Spinal cord (tissue), 10 donors: ENCODE measurements around the gene HYAL1. TPM values are rescaled to one million over a fixed set of nuclear protein-coding genes. Genes with fewer than 3 reads are reported as not detected.
A peak's percentile ranks its signal among the peaks of the same experiment; 100 is the strongest.

Experiments used
- DNase-seq, 6 donors: peaks; one replicate each; pipeline versions ENCODE4 v3.0.0 to v3.0.0-alpha.2; 2013 to 2015; ENCODE audit warnings: low spot score in 6 of 6, low read depth in 4 of 6
- H3K27ac ChIP-seq: one replicate; pipeline ENCODE4 v1.5.1; 2013; ENCODE audit warnings: low read depth, low read length, control low read depth
- H3K27me3 ChIP-seq: one replicate; pipeline ENCODE4 v1.6.1; 2013; ENCODE audit warnings: low read length; ENCODE audit not compliant: control insufficient read depth, insufficient read depth
- H3K36me3 ChIP-seq: one replicate; pipeline ENCODE4 v1.6.1; 2013; ENCODE audit warnings: low read length; ENCODE audit not compliant: control insufficient read depth, insufficient read depth
- H3K4me1 ChIP-seq: one replicate; pipeline ENCODE4 v1.6.1; 2013; ENCODE audit warnings: low read length; ENCODE audit not compliant: control insufficient read depth, insufficient read depth
- H3K4me3 ChIP-seq: one replicate; pipeline ENCODE4 v1.5.1; 2013; ENCODE audit warnings: low read depth, low read length, control low read depth
- H3K9me3 ChIP-seq: one replicate; pipeline ENCODE4 v1.6.1; 2013; ENCODE audit warnings: low read length; ENCODE audit not compliant: control insufficient read depth, insufficient read depth
- WGBS: methylation state at CpG from one replicate; pipeline ENCODE4 v1.1.5; 2013; ENCODE audit warnings: missing lambda C conversion rate; ENCODE audit not compliant: insufficient coverage; 5-methylcytosine and 5-hydroxymethylcytosine counted together
- polyA plus RNA-seq, 2 donors: library from polyadenylated mRNA; unstranded; fragments of 120-200 nt; gene quantifications; one replicate each; pipeline ENCODE4 v1.2.1, GENCODE V29; 2013; ENCODE audit not compliant: insufficient read length in 2 of 2
- total RNA-seq, 2 donors: library from RNA; depleted of rRNA in 1 of 2; stranded (reverse); fragments of 120-200 nt in 1 of 2; fragments of >200 nt in 1 of 2; gene quantifications; one replicate each; pipeline versions ENCODE4 v1.2.3 to v1.2.4, GENCODE V29; 2013 to 2014
- donor health status: healthy.

Gene HYAL1
- total and polyA plus RNA-seq, 4 donors: 0.69 to 4.1 (median 2.3) TPM

- H3K27me3 ChIP-seq: no peaks in the 10 kb centered on the region
- no peak overlapping the region for H3K27ac ChIP-seq
- H3K9me3 ChIP-seq: no peaks in the 10 kb centered on the region
- no peak overlapping the region for H3K4me3 ChIP-seq
- H3K36me3 ChIP-seq: peaks cover 47% of the 10 kb centered on the region
- peaks cover 59% of the 10 kb centered on the region for H3K4me1 ChIP-seq
- WGBS: no CpG with 5 or more reads among the region's 2 CpGs
- no peak for DNase-seq
Measured at GRCh38 chr3:50325113-50325480, 21.7 kb upstream of the HYAL1 start.

GRCh38 chr3:50324351-50325112, 21.2 kb upstream of the HYAL1 start:
- Histone ChIP-seq H3K27me3 (no peaks in the 10 kb centered on the region), H3K4me1 (peaks cover 64% of the 10 kb centered on the region), H3K9me3 (no peaks in the 10 kb centered on the region), H3K27ac (peak overlapping the region; percentile 96), H3K4me3 (no peak overlapping the region), H3K36me3 (peaks cover 48% of the 10 kb centered on the region)
- DNase-seq: peak in 4 of 6 donors; percentile 31 to 81 (median 56)
- WGBS: 56% methylated on average over 4 of the region's 4 CpGs

- 66% methylated on average over 4 of the region's 5 CpGs for WGBS
- no peak overlapping the region for H3K4me3 ChIP-seq
- peaks cover 71% of the 10 kb centered on the region for H3K4me1 ChIP-seq
- H3K36me3 ChIP-seq: peaks cover 50% of the 10 kb centered on the region
- DNase-seq: no peak
- H3K27me3 ChIP-seq: no peaks in the 10 kb centered on the region
- H3K9me3 ChIP-seq: no peaks in the 10 kb centered on the region
- H3K27ac ChIP-seq: peak overlapping the region; percentile 96
Measured at GRCh38 chr3:50323614-50324199, 20.3 kb upstream of the HYAL1 start.

GRCh38 chr3:50323092-50323600, 19.8 kb upstream of the HYAL1 start:
- Histone ChIP-seq H3K36me3 (peaks cover 56% of the 10 kb centered on the region), H3K9me3 (no peaks in the 10 kb centered on the region), H3K27me3 (no peaks in the 10 kb centered on the region), H3K4me3 (no peak overlapping the region), H3K4me1 (peaks cover 71% of the 10 kb centered on the region), H3K27ac (peak overlapping the region; percentile 96)
- DNase-seq: no peak
- WGBS: 44% methylated on average over 4 of the region's 4 CpGs

- Histone ChIP-seq H3K36me3 (peaks cover 62% of the 10 kb centered on the region), H3K4me3 (peak within 1 kb of the TSS; percentile 89), H3K27me3 (no peaks in the 10 kb centered on the region), H3K9me3 (no peaks in the 10 kb centered on the region), H3K4me1 (peaks cover 74% of the 10 kb centered on the region), H3K27ac (peak within 1 kb of the TSS; percentile 96)
- 34% methylated on average over 27 of the region's 31 CpGs for WGBS
- DNase-seq: no peak
Measured at GRCh38 chr3:50322386-50323091, 19.2 kb upstream of the HYAL1 start, which contains the start of gene HYAL2. Gene HYAL2, minus strand, starts transcription at chr3:50322745. Its CDS starts 2,256 bp downstream, at chr3:50320489.

GRCh38 chr3:50322115-50322385, 18.7 kb upstream of the HYAL1 start:
- peak overlapping the region; percentile 89 for H3K4me3 ChIP-seq
- no peaks in the 10 kb centered on the region for H3K27me3 ChIP-seq
- no peaks in the 10 kb centered on the region for H3K9me3 ChIP-seq
- H3K27ac ChIP-seq: peak overlapping the region; percentile 96
- 8% methylated on average over 14 of the region's 14 CpGs for WGBS
- H3K4me1 ChIP-seq: peaks cover 74% of the 10 kb centered on the region
- H3K36me3 ChIP-seq: peaks cover 67% of the 10 kb centered on the region
- DNase-seq: no peak

GRCh38 chr3:50321336-50322114, 18.2 kb upstream of the HYAL1 start:
- H3K27me3 ChIP-seq: no peaks in the 10 kb centered on the region
- H3K36me3 ChIP-seq: peaks cover 68% of the 10 kb centered on the region
- peaks cover 73% of the 10 kb centered on the region for H3K4me1 ChIP-seq
- peak overlapping the region; percentile 89 for H3K4me3 ChIP-seq
- peak; percentile 76 to 97 (median 83) for DNase-seq
- under 1% methylated on average over 57 of the region's 59 CpGs for WGBS
- no peaks in the 10 kb centered on the region for H3K9me3 ChIP-seq
- H3K27ac ChIP-seq: peak overlapping the region; percentile 96

GRCh38 chr3:50320853-50321335, 17.5 kb upstream of the HYAL1 start:
- H3K27ac ChIP-seq: peak overlapping the region; percentile 91
- H3K4me1 ChIP-seq: peaks cover 73% of the 10 kb centered on the region
- WGBS: 0% methylated on average over 45 of the region's 45 CpGs

More at GRCh38 chr3:50320853-50321335, 17.5 kb upstream of the HYAL1 start:
- Histone ChIP-seq H3K27me3 (no peaks in the 10 kb centered on the region), H3K9me3 (no peaks in the 10 kb centered on the region), H3K4me3 (peak overlapping the region; percentile 89), H3K36me3 (peaks cover 68% of the 10 kb centered on the region)
- peak in 5 of 6 donors; percentile 67 to 95 (median 79) for DNase-seq
